ENCODE results near the gene SLC35D3.
"Not testable (repeated sequence)": the region's sequence is repeated elsewhere in the genome, so short reads cannot be mapped to it uniquely, and the experiment has no call there.

SLC35D3 gene

DNA sequence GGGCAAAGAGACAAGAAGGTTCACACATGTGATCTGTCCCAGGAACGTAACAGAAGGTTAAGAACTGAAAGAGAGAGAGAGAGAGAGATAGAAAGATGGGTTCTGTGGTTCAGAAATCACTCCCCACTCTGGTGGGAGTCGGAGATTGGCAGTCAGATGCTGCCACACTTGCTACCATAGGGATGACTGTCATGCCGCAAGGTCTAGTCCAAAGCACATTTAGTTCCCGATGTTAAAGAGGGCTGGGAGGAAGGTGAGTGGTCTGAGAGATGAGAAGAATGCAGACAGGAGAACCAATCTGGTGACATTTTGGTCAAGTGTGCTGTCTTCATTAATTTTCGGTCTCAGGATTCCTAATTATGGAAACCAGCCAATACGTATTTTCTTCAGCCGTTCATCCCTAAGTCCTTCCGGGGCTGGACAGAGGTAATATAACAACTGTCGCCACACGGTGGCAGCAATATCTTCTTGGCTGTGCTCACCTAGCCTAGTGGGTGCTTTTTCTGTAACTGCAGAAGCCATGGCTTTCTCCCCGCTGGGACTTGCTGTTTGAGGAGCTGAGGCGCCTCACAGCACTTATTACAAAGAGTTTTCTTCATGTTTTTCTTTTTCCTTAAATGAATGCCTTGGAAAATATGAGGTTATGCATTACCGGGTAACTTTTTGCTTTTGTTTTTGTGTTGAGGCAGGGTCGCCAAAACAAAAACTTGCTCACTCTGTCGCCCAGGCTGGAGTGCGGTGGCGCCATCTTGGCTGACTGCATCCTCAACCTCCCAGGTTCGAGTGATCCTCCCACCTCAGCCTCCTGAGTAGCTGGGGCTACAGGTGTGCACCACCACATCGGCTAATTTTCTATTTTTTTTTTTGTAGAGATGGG, 46.0 kb downstream of the SLC35D3 start:
- peak; percentile 68 for DNase-seq

DNA sequence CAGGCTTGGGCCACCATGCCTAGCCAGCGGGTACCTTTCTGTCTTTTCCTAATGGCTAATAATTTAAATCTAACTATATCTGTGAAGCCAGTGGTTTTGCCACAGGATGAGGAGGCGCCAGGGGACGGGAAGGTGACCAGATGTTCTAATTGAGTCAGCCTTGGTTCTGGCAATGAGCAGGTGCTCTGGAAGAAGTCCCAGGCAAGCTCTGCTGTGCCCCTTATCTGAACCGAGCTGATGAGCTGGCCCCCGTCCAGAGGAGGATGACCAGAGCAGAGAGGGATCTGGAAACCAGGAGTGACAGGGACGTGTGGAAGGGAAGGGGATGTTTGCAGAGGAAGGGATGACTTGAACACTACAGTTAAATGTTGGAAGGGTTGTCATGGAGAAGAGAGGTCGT, 46.7 kb downstream of the SLC35D3 start:
- no peak for DNase-seq

DNA sequence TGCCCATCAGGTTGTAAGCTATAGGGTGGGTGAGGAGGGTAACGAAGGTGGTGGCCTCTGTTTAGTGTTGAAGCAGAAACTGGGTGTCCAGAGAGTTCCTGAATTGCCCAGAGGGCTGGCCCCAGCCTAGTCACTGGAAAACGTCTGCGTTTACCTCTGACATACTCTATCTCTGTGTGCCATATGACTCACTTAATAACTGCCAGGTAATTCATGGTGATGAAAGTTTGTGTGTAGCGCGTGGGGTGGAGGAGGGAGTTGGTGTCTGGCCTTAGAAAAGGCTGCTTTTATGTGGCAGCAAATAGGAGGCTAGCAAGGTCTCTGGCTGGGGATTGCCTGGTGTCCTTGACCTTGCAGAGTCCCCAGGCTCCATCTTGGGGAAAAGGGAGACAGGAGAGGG, 47.3 kb downstream of the SLC35D3 start:
- no peak for DNase-seq

DNA sequence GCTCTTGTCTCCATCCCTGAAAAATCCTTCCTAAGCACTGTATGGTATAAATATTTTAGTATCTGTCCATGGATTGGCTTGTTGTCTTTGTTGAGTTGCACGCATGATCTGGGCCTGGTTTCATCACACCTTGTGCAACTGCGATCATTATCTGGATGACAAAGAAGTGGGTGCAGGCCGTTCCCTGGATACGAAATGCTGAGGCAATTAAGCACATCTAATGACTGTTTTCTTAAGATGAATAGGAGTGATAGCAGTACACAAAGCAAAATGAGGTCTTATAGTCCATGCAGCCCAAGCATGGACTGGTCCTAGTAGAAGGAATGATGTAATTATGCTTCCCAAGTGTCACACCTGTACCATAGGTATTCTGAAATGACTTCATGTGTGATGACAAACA, 47.8 kb downstream of the SLC35D3 start:
- no peak for DNase-seq

DNA sequence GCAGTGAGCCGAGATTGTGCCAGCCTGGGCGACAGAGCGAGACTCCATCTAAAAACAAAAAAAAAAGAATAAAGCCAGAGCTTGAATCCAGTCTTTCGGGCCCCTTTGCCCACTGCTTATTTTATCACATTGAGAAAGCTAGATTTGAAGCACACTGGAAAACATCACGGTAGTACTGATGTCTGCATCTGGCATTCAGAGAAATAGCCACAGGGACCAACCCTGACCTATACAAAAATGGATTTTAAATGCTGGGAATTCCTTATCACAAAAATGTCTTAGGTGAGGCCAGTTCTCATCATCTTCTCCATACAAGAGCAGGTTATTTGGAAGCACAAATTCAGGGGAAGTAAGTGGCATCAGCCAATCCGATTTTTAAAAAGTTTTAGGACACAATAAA, 49.5 kb downstream of the SLC35D3 start:
- DNase-seq = no peak

DNA sequence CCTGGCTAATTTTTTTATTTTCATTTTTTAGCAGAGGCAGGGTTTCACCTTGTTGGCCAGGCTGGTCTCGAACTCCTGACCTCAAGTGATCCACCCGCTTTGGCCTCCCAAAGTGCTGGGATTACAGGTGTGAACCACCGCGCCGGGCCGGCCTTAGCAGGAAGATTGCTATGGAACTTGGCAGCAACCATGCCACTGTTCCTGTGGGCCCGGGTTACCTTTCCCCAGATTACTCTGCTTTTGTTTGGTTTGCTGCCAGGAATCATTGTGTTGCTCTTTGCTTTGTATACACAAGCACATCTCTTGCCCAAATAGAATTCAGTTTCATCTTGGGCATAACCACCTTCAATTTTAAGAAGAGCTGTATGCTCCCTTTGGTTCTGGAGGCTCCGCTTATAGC, 51.7 kb downstream of the SLC35D3 start:
- not testable (repeated sequence) for DNase-seq
